Ovary (tissue), 9 donors: ENCODE data around the gene KDM2A. TPM values are rescaled to one million over a fixed set of nuclear protein-coding genes. Genes with fewer than 3 reads are reported as not detected.
"Not testable (repeated sequence)": the region's sequence is repeated elsewhere in the genome, so short reads cannot be mapped to it uniquely, and the experiment has no call there.

Experiments used
- DNase-seq, 5 donors: peaks; one replicate each; pipeline ENCODE4 v3.0.0-alpha.2; 2019 to 2020
- H3K27ac ChIP-seq, 2 donors: fragments of 200-600 bp; one replicate each; pipeline versions ENCODE4 v1.5.1 to v1.8.0; 2019 to 2022
- H3K27me3 ChIP-seq: fragments of 200-600 bp; one replicate; pipeline ENCODE4 v1.8.0; 2022
- H3K36me3 ChIP-seq: fragments of 200-600 bp; sonication (generic); one replicate; pipeline ENCODE4 v1.5.1; 2019
- H3K4me1 ChIP-seq: one replicate; pipeline ENCODE4 v1.8.1; 2013; ENCODE audit warnings: mild to moderate bottlenecking, moderate library complexity; ENCODE audit not compliant: insufficient read depth
- H3K4me3 ChIP-seq: fragments of 200-600 bp; sonication (generic); one replicate; pipeline ENCODE4 v1.5.1; 2017
- H3K9me3 ChIP-seq, 2 donors: fragments of 200-600 bp in 1 of 2; sonication (generic) in 1 of 2; one replicate each; pipeline versions ENCODE4 v1.5.1 to v1.8.1; 2013 to 2019; ENCODE audit warnings: mild to moderate bottlenecking in 1 of 2, moderate library complexity in 1 of 2
- EP300 ChIP-seq: sonication (generic); formaldehyde crosslinking; IDR thresholded peaks from one replicate; pipeline ENCODE4 v1.6.1; 2017; ENCODE audit warnings: antibody characterized with exemption
- POLR2A ChIP-seq: fragments of 450-650 bp; IDR thresholded peaks from one replicate; pipeline ENCODE4 v1.6.1; 2017; ENCODE audit warnings: antibody characterized with exemption, mild to moderate bottlenecking, moderate library complexity
- WGBS, 3 donors: extraction: QIAGEN DNeasy Blood & Tissue Kit in 1 of 3; methylation state at CpG; one replicate each; pipeline versions ENCODE4 v1.1.5 to v1.1.7; 2013 to 2017; 5-methylcytosine and 5-hydroxymethylcytosine counted together
- intact Hi-C, 4 donors: fragments of 100-400 bp; cut with DNase I; formaldehyde crosslinking; loops; one replicate each; pipeline versions ENCODE4 v1.11.0 to v1.15.1; 2022 to 2023
- polyA plus RNA-seq, 2 donors: library from polyadenylated mRNA; stranded (reverse); fragments of 200-250 nt in 1 of 2; fragments of 350-450 nt in 1 of 2; fragmentation: Illumina TruSeq in 1 of 2; extraction: RNeasy Lipid Tissue Mini Kit (QIAGEN cat#74804) in 1 of 2; gene quantifications; one replicate each; pipeline ENCODE4 v1.2.3, GENCODE V29; 2013 to 2014
- total RNA-seq, 7 donors: library from RNA; depleted of rRNA in 2 of 7; stranded (reverse); fragments of >200 nt in 2 of 7; fragmentation: NEBNext Ultra II Directional in 3 of 7; extraction: Animal tissue kit (Norgen Biotek cat#: 25700) in 3 of 7; gene quantifications; one replicate each; pipeline versions ENCODE4 v1.1.0 to v1.2.4, GENCODE V29; 2016 to 2023
- TF ChIP-seq, protein P1 (sequence below), 3 donors: fragments of 450-650 bp in 2 of 3; fragments of 200-600 bp in 1 of 3; IDR thresholded peaks; one replicate each; pipeline versions ENCODE4 v1.5.1 to v1.8.0; 2016 to 2022; ENCODE audit warnings: antibody characterized with exemption in 3 of 3, mild to moderate bottlenecking in 1 of 3
- donor health status: DM: no; HTN: no; CAD: no; lungs with moderate emphysema.
- donor health status: DM: no; HTN: no; CAD: no.
- donor health status: Bipolar disorder and iron deficiency.
- donor health status: DM: yes; HTN: yes; CAD: no.
- donor health status: DM: no; HTN: no; CAD: no.
- donor health status: DM: yes; HTN: yes; CAD: no.

Gene KDM2A
- total and polyA plus RNA-seq, 9 donors, result 33.5 to 76.9 (median 53.0) TPM

DNA sequence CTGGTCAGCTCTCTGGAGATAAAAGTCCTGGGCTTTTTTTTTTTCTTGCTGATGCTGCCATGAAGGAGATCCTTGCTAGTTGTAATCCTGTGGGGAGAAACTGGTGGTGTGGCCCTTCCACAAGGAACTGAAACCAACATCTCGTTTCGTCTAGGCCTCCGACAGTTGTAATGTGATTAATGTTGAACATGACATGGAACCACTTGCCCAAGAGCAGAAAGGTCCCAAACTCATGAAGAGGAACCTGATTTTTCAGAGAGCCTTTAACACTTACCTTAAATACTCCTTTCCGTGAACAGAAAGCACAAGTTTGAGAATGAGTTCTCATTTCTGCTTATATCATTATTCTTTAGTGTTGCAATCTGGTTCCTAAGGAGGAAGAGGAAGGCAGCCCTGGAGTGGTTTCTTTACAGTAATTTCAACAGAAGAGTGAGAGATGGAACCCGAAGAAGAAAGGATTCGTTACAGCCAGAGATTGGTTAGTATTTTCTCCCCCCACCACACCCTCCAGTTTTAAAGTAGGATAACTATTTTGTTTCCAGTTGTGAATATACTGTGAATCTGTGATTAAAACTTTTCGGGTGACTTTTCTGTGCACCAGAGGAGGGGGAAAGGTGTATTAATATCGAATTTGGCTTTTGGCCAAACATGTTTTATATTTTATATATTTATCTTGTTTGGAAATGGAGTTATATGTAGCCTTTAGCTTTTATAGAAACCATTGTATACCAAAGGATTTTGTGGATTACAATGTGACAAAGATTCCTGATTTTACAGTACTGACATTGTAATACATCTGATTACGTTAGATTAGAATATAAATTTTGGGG, 2.0 kb downstream of the KDM2A start:
- Histone ChIP-seq H3K27me3 (no peaks in the 10 kb centered on the region), H3K36me3 (no peaks in the 10 kb centered on the region), H3K27ac (no peak overlapping the region), H3K9me3 (no peaks in the 10 kb centered on the region), H3K4me1 (peaks cover 3% of the 10 kb centered on the region), H3K4me3 (peak overlapping the region; percentile 98)
- no peak for TF ChIP-seq EP300
- no peak for TF ChIP-seq POLR2A
- TF ChIP-seq, protein P1, sequence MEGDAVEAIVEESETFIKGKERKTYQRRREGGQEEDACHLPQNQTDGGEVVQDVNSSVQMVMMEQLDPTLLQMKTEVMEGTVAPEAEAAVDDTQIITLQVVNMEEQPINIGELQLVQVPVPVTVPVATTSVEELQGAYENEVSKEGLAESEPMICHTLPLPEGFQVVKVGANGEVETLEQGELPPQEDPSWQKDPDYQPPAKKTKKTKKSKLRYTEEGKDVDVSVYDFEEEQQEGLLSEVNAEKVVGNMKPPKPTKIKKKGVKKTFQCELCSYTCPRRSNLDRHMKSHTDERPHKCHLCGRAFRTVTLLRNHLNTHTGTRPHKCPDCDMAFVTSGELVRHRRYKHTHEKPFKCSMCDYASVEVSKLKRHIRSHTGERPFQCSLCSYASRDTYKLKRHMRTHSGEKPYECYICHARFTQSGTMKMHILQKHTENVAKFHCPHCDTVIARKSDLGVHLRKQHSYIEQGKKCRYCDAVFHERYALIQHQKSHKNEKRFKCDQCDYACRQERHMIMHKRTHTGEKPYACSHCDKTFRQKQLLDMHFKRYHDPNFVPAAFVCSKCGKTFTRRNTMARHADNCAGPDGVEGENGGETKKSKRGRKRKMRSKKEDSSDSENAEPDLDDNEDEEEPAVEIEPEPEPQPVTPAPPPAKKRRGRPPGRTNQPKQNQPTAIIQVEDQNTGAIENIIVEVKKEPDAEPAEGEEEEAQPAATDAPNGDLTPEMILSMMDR (IDR thresholded peaks at IDR 0.05), result no peak
- DNase-seq, result peak in 1 of 5 donors; percentile 6
- WGBS, 3 donors, result 9 to 10% (median 10%) methylated on average over 9 of the region's 9 CpGs
- intact Hi-C loops, result loop anchor here in 1 of 4 donors (5.0 kb wide), 1 partner anchor 46 kb away; no protein-coding TSS in a partner anchor

DNA sequence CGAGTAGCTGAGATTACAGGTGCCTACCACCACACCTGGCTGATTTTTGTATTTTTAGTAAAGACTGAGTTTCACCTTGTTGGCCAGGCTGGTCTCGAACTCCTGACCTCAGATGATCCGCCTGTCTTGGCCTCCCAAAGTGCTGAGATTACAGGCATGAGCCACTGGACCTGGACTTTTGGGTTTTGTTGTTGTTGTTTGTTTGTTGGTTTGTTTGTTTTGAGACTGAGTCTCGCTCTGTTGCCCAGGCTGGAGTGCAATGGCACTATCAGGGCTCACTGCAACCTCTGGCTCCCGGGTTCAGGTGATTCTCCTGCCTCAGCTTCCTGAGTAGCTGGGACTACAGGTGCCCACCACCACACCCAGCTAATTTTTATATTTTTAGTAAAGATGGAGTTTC, 4.7 kb downstream of the KDM2A start:
- not testable (repeated sequence) for H3K4me3 ChIP-seq, H3K27me3 ChIP-seq, H3K9me3 ChIP-seq, DNase-seq, H3K27ac ChIP-seq, H3K4me1 ChIP-seq, H3K36me3 ChIP-seq
- intact Hi-C loops, result loop anchor here in 1 of 4 donors (5.0 kb wide), 1 partner anchor 44 kb away; no protein-coding TSS in a partner anchor
- WGBS, 3 donors, result 82 to 89% (median 83%) methylated on average over 5 of the region's 5 CpGs

DNA sequence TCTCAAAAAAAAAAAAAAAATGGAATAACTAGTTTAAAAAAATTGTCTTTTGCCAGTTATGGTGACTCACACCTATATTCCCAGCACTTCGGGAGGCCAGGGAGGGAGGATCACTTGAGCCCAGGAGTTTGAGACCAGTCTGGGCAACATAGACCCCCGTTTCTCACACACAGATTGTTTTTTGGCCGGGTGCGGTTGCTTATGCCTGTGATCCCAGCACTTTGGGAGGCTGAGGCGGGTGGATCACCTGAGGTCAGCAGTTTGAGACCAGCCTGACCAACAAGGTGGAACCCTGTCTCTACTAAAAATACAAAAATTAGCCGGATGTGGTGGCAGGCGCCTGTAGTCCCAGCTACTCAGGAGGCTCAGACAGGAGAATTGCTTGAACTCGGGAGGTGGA, 7.2 kb downstream of the KDM2A start:
- H3K27me3 ChIP-seq, H3K4me3 ChIP-seq, H3K27ac ChIP-seq, DNase-seq, H3K4me1 ChIP-seq, H3K9me3 ChIP-seq, intact Hi-C loops, H3K36me3 ChIP-seq: not testable (repeated sequence)
- WGBS, 3 donors, result 89 to 93% (median 93%) methylated on average over 8 of the region's 8 CpGs

DNA sequence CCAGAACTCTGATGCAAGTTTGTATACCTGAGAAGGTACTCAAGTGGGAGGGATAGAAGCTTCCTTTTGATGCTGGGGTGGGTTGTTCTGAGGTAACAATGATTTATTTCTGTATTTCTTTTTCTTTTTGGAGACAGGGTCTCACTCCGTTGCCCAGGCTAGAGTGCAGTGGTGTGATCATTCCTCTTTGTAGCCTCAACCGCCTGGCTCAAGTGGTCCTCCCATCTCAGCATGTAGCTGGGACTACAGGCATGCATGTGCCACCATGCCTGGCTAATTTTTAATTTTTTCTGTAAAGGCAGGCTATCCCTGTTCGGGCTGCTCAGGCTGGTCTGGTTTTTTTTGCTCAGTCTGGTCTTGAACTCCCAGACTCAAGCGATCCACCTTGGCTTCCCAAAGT, 7.9 kb downstream of the KDM2A start:
- DNase-seq, result no peak
- intact Hi-C loops, result no loop called here
- H3K27ac ChIP-seq, result no peak overlapping the region
- H3K27me3 ChIP-seq, result no peaks in the 10 kb centered on the region
- 79 to 88% (median 83%) methylated on average over 4 of the region's 4 CpGs for WGBS, 3 donors
- TF ChIP-seq, protein P1 (IDR thresholded peaks at IDR 0.05), result no peak
- TF ChIP-seq POLR2A, result no peak
- no peak for TF ChIP-seq EP300
- peaks cover 6% of the 10 kb centered on the region for H3K4me1 ChIP-seq
- no peak overlapping the region for H3K4me3 ChIP-seq
- H3K36me3 ChIP-seq, result no peaks in the 10 kb centered on the region
- H3K9me3 ChIP-seq, result no peaks in the 10 kb centered on the region

DNA sequence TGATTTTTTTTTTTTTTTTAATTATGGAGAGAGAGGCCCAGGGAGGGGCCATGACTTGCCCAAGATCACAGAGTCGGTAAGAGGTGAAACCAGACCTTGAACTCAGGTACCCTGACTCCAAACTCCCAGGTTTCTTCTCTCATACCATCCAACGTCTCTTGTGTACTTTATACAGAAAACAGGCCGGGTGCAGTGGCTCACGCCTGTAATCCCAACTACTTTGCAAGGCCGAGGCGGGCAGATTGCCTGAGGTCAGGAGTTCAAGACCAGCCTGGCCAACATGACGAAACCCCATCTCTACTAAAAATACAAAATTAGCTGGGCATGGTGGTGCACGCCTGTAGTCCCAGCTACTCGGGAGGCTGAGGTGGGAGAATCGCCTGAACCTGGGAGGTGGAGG, 11.8 kb downstream of the KDM2A start:
- H3K4me1 ChIP-seq, H3K4me3 ChIP-seq, intact Hi-C loops, H3K9me3 ChIP-seq, H3K27me3 ChIP-seq, H3K36me3 ChIP-seq, H3K27ac ChIP-seq, DNase-seq: not testable (repeated sequence)
- 88 to 93% (median 91%) methylated on average over 10 of the region's 10 CpGs for WGBS, 3 donors

DNA sequence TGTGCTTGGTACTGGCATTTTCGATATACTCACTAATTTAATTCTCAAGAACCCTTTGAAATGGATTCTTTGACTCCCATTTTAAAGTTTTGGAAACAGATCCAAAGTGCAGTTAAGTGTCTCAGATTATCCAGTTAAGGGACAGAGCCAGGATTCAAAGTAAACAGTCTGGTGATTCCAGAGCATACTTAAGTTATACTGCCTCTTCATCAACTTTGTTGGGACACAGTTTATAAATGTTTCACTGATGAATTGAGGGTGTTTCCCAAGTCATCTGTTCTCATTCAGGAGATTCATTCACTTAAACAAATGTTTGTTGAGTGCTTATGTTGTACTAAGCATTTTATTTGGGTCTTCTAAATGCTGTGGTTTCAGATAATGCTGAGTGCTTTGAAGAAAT, 17.1 kb downstream of the KDM2A start:
- intact Hi-C loops, result no loop called here
- 90 to 98% (median 97%) methylated on average over 1 of the region's 1 CpG for WGBS, 3 donors
- no peaks in the 10 kb centered on the region for H3K36me3 ChIP-seq
- H3K4me1 ChIP-seq, result peaks cover 1% of the 10 kb centered on the region
- DNase-seq, result no peak
- no peak for TF ChIP-seq EP300
- TF ChIP-seq, protein P1 (IDR thresholded peaks at IDR 0.05), result no peak
- no peak for TF ChIP-seq POLR2A
- H3K27me3 ChIP-seq, result no peaks in the 10 kb centered on the region
- H3K4me3 ChIP-seq, result no peak overlapping the region
- H3K9me3 ChIP-seq, result no peaks in the 10 kb centered on the region
- no peak overlapping the region for H3K27ac ChIP-seq
